Measurements from ENCODE around the gene PGF.

PGF gene

GRCh38 chr14:74956280-74957072 is 1.1 kb upstream of the PGF start:
- DNase-seq (ENCODE audit: low read depth in 2 of 2) = no peak

DNA sequence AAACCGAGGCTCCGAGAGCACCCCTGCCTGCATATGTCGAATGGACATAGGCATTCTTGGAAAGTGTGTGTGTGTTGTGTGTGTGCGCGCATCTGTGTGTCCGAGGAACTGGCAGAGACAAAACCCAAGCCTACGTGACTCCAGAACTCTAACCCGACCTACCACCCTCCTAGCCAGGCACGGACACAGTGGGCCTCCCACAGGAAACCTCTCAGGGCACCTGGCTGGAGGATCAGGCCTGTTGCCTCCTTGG is 556 bp upstream of the PGF start:
- no peak for DNase-seq (ENCODE audit: low read depth in 2 of 2)

GRCh38 chr14:74954947-74955228 is 509 bp downstream of the PGF start:
- no peak for DNase-seq (ENCODE audit: low read depth in 2 of 2)

GRCh38 chr14:74954232-74954946 is 1.0 kb downstream of the PGF start:
- no peak for DNase-seq (ENCODE audit: low read depth in 2 of 2)

DNA sequence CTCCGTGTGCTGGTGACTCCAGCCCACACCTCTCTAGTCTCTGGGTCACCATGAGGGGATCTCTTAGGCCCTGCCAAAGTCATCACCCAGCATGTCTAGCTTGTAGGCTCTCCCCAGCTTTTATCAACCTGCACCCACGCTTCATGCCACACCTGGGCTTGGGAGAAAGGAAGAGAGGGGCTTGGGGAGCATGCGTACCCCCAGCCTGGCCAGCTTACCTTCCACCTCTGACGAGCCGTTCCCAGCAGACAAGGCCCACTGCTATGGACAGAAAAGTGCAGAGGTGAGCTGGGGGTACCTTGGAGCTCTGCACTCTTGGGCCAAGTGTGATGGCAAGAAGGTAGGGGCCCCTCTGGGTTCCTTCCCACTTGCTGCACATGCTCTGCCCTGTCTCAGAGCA is 1.7 kb downstream of the PGF start:
- DNase-seq (ENCODE audit: low read depth in 2 of 2) = no peak

GRCh38 chr14:74952697-74953484 is 2.5 kb downstream of the PGF start:
- DNase-seq (ENCODE audit: low read depth in 2 of 2) = no peak

- no peak for DNase-seq (ENCODE audit: low read depth in 2 of 2)
Measured at GRCh38 chr14:74952180-74952665, 3.2 kb downstream of the PGF start.

- no peak for DNase-seq (ENCODE audit: low read depth in 2 of 2)
Measured at GRCh38 chr14:74951443-74952179, 3.8 kb downstream of the PGF start.

- DNase-seq (ENCODE audit: low read depth in 2 of 2) = no peak
Measured at GRCh38 chr14:74950795-74951442, 4.5 kb downstream of the PGF start.

GRCh38 chr14:74949859-74950573 is 5.4 kb downstream of the PGF start:
- DNase-seq (ENCODE audit: low read depth in 2 of 2) = no peak

DNA sequence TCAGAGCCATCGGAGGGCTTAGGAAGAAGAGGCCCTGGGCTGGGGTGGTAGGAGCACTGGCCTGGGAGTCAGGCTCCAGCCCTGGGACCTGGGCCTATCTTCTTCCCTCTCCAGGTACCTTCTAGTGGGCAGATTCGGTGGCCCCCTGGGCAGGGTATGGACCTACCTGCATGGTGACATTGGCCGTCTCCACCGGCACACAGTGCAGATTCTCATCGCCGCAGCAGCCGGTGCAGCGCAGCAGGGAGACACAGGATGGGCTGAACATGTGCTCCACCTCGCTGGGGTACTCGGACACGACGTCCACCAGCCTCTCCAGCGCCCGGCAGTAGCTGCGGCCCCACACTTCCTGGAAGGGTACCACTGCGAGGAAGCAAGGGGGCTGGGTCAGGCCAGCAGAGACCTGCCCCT is 6.2 kb downstream of the PGF start:
- DNase-seq (ENCODE audit: low read depth in 2 of 2) = no peak

- DNase-seq (ENCODE audit: low read depth in 2 of 2) = no peak
Measured at GRCh38 chr14:74948228-74949175, 6.9 kb downstream of the PGF start.

DNA sequence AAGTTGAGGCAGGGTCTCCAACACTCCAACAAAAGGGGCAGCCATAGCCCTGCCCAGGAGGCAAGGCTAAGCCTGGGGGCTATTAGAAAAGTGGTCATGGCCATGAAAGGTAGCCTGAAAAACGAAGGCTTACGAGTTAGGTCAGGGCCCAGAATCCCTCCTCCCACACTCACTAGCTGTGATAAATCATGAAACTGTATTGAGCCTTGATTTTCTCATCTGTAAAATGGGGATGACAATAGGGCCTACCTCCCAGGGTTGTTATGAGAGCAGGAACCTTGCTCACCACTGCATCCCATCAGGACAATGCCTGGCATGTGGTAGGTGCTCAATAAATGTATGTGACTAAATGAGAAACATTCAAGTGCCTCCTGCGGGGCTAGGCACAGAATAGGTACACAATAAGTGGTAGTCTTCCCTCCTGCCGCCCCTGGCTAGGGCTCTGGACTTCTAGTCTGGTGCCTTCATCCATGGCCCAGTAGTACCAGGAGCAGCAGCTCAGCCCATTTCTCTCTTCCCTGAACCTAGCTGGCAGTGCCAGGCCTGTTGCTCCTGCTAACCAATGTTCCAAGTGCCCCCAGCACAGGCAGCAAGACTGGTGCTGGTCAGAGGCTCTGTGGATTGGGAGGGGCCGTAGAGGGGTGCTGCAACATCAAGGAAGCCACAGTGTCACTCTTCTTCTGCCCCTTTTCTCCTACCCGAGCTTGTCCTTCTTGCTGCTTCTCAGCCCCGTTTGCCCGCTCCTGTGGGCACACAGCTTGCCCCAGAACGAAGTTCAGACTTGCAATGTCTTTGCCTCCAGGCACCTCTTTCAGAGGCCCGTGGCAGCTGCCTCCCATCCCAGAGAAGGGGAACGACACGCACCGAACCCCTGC is 7.8 kb downstream of the PGF start:
- no peak for DNase-seq (ENCODE audit: low read depth in 2 of 2)

DNA sequence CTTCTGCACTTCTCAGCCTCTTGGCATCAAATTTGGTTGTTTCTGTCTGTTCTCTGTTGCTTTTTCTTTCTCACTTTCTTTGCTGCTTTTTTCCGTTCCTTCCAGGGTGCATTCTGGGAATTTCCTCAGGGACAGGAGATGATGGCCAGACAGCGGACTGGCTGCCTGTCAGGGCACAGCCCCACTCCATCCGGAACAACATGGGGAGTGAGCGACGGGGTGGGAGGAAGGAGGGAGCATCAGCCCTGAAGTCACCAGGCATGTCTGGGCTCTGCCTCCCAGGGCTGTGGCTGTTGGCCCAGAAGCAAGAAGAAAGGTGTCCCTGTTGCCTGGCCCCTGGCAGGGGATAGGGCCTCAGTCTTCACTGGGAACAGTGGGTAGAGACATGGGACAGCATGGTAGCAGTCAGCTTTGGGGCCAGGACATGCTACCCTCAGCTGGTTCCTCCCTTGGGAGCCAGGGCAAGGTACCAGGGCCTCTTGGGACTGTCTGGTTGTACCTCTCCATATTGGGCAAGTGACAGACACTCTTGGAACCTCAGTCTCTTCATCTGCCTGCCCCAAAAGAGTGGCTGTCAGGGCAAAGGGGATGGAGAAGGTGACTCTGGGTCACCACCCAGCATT is 8.6 kb downstream of the PGF start:
- no peak for DNase-seq (ENCODE audit: low read depth in 2 of 2)

DNA sequence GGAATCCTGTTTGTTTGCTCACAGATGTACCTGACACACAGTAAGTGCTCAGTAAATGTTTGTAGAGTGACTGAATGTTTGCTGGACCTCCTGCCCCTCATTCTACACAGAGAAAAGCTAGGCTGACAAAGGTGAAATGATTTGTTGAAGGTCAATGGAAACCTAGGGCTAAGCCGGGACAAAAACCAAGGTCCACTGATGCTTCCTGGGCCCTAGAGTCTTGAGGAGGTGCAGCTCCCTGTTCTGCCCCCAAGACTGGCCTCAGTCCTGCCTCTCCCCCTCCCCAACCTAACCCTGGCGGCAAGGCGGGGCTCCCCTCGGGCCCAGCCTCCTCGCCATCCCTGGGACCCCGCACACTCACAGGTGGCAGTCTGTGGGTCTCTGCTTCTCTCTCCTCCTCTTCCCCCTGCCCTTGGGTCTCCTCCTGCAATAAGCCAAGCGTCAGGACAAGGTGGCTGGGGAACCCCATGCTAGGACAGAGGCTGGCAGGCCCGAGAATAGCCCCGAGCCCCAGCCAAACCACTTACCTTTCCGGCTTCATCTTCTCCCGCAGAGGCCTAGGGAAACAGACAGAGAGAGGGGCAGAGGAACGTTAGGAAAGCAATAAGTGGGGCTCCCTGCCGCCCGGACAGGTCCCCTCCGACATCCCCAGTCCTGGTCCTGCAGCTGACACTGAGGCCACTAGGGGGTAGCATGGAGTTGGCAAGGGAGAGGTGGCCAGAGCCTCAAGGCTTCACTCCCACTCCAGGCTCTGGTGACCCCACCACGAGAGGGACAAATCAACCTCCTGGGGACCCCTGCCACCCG is 9.3 kb downstream of the PGF start:
- peak; percentile 39 to 78 for DNase-seq (ENCODE audit: low read depth in 2 of 2)

GRCh38 chr14:74945261-74945851 is 10.0 kb downstream of the PGF start:
- no peak for DNase-seq (ENCODE audit: low read depth in 2 of 2)

GRCh38 chr14:74942608-74943007 is 12.8 kb downstream of the PGF start:
- DNase-seq (ENCODE audit: low read depth in 2 of 2) = no peak
